SK-N-SH treated with all-trans-retinoic acid at 6 μM for 48 hours (cell line): ENCODE data around the gene CNTNAP2.

Experiments used
- ATAC-seq: fragments of 200-7000 bp; cut with Tn5 transposase; 3 replicates; pipeline ENCODE4 v1.9.1; 2020; ENCODE audit warnings: mild to moderate bottlenecking, moderate library complexity
- ARNTL ChIP-seq: fragments of 450-650 bp; formaldehyde crosslinking; IDR thresholded peaks from 2 replicates; pipeline ENCODE4 v1.5.0; 2020; ENCODE audit warnings: low read depth, mild to moderate bottlenecking, moderate library complexity, borderline replicate concordance
- BACH2 ChIP-seq: fragments of 250-450 bp; sonication (Bioruptor Pico); IDR thresholded peaks from 2 replicates; pipeline ENCODE4 v1.9.0; 2021; ENCODE audit warnings: mild to moderate bottlenecking, borderline replicate concordance
- CREB5 ChIP-seq: fragments of 250-450 bp; sonication (Bioruptor Pico); IDR thresholded peaks from 2 replicates; pipeline ENCODE4 v1.5.1; 2020; ENCODE audit warnings: low read depth, mild to moderate bottlenecking, moderate library complexity
- CSDC2 ChIP-seq: fragments of 250-450 bp; sonication (Bioruptor Pico); IDR thresholded peaks from 2 replicates; pipeline ENCODE4 v1.5.0; 2020; ENCODE audit warnings: mild to moderate bottlenecking, moderate library complexity
- CSRNP3 ChIP-seq: fragments of 250-450 bp; sonication (Bioruptor Pico); IDR thresholded peaks from 2 replicates; pipeline ENCODE4 v1.5.1; 2021; ENCODE audit warnings: mild to moderate bottlenecking, moderate library complexity
- ESRRG ChIP-seq: fragments of 250-450 bp; sonication (Bioruptor Pico); IDR thresholded peaks from 2 replicates; pipeline ENCODE4 v1.6.1; 2021; ENCODE audit warnings: mild to moderate bottlenecking
- GLIS3 ChIP-seq: fragments of 250-450 bp; sonication (Bioruptor Pico); IDR thresholded peaks from 2 replicates; pipeline ENCODE4 v1.5.0; 2020; ENCODE audit warnings: mild to moderate bottlenecking, moderate library complexity
- ISL1 ChIP-seq: fragments of 250-450 bp; sonication (Bioruptor Pico); IDR thresholded peaks from 2 replicates; pipeline ENCODE4 v2.1.2; 2022; ENCODE audit warnings: mild to moderate bottlenecking, moderate library complexity
- PATZ1 ChIP-seq: fragments of 250-450 bp; sonication (Bioruptor Pico); IDR thresholded peaks from 2 replicates; pipeline ENCODE4 v1.8.0; 2020; ENCODE audit warnings: mild to moderate bottlenecking, moderate library complexity, borderline replicate concordance
- POU6F1 ChIP-seq: fragments of 250-450 bp; sonication (Bioruptor Pico); IDR thresholded peaks from 2 replicates; pipeline ENCODE4 v1.8.0; 2021; ENCODE audit warnings: low read depth, mild to moderate bottlenecking, moderate library complexity, borderline replicate concordance
- PPARA ChIP-seq: fragments of 250-450 bp; sonication (Bioruptor Pico); IDR thresholded peaks from 2 replicates; pipeline ENCODE4 v1.5.0; 2020; ENCODE audit warnings: mild to moderate bottlenecking, borderline replicate concordance
- RARB ChIP-seq: fragments of 250-450 bp; sonication (Bioruptor Pico); IDR thresholded peaks from 2 replicates; pipeline ENCODE4 v1.8.0; 2021; ENCODE audit warnings: mild to moderate bottlenecking, moderate library complexity
- TCF4 ChIP-seq: fragments of 250-450 bp; sonication (Bioruptor Pico); IDR thresholded peaks from 2 replicates; pipeline ENCODE4 v1.8.0; 2021; ENCODE audit warnings: mild to moderate bottlenecking, moderate library complexity, borderline replicate concordance
- TOX ChIP-seq: fragments of 250-450 bp; sonication (Bioruptor Pico); IDR thresholded peaks from 2 replicates; pipeline ENCODE4 v1.8.0; 2021; ENCODE audit warnings: mild to moderate bottlenecking, moderate library complexity, borderline replicate concordance
- TSHZ2 ChIP-seq: fragments of 250-450 bp; sonication (Bioruptor Pico); IDR thresholded peaks from 2 replicates; pipeline ENCODE4 v1.5.0; 2020; ENCODE audit warnings: mild to moderate bottlenecking, moderate library complexity
- ZFP3 ChIP-seq: fragments of 250-450 bp; sonication (Bioruptor Pico); IDR thresholded peaks from 2 replicates; pipeline ENCODE4 v1.5.0; 2020; ENCODE audit warnings: mild to moderate bottlenecking, moderate library complexity
- ZNF565 ChIP-seq: fragments of 450-650 bp; formaldehyde crosslinking; conservative IDR thresholded peaks from 2 replicates; pipeline ENCODE4 v1.5.0; 2020; ENCODE audit warnings: low read depth, mild to moderate bottlenecking, moderate library complexity
- ZNF70 ChIP-seq: fragments of 450-650 bp; formaldehyde crosslinking; IDR thresholded peaks from 2 replicates; pipeline ENCODE4 v1.5.0; 2020; ENCODE audit warnings: mild to moderate bottlenecking, moderate library complexity

Gene CNTNAP2

GRCh38 chr7:146575903-146576302 is 459.3 kb downstream of the CNTNAP2 start:
- ATAC-seq, result no peak
- TF ChIP-seq ESRRG (no peak), TCF4 (CRISPR knock-in tag) (peak; percentile 84)
- TF ChIP-seq, all 23 proteins: peak for 1

- no peak for TF ChIP-seq CSDC2 (CRISPR knock-in tag)
- TF ChIP-seq ZNF565 (CRISPR knock-in tag), result no peak
- no peak for TF ChIP-seq CSRNP3
- TF ChIP-seq POU6F1 (CRISPR knock-in tag), result no peak
- TF ChIP-seq PATZ1 (CRISPR knock-in tag), result no peak
- TF ChIP-seq RARB (CRISPR knock-in tag), result no peak
- no peak for TF ChIP-seq GLIS3 (CRISPR knock-in tag)
- no peak for TF ChIP-seq PPARA
- TF ChIP-seq ISL1 (CRISPR knock-in tag), result no peak
- no peak for TF ChIP-seq ZNF70 (CRISPR knock-in tag)
- no peak for TF ChIP-seq ARNTL (CRISPR knock-in tag)
- no peak for TF ChIP-seq ESRRG
- no peak for TF ChIP-seq CREB5
- TF ChIP-seq BACH2 (CRISPR knock-in tag), result no peak
- TF ChIP-seq TSHZ2 (CRISPR knock-in tag), result no peak
- TF ChIP-seq ZFP3 (CRISPR knock-in tag), result no peak
- no peak for TF ChIP-seq TOX
- no peak for ATAC-seq
Measured at GRCh38 chr7:146591976-146592375, 475.4 kb downstream of the CNTNAP2 start.

GRCh38 chr7:146606628-146607027 is 490.0 kb downstream of the CNTNAP2 start:
- ATAC-seq, result no peak

More at GRCh38 chr7:146606628-146607027, 490.0 kb downstream of the CNTNAP2 start:
- TF ChIP-seq TSHZ2 (CRISPR knock-in tag), result no peak
- no peak for TF ChIP-seq RARB (CRISPR knock-in tag)
- TF ChIP-seq TCF4 (CRISPR knock-in tag), result no peak
